AG04450 (cell line): ENCODE data around the gene GNAS-AS1. TPM values are rescaled to one million over a fixed set of nuclear protein-coding genes. Genes with fewer than 3 reads are reported as not detected.

Experiments
- CTCF ChIA-PET: fragments of 300-600, 350-600 bp; formaldehyde crosslinking; extraction: SDS; loops from one replicate; lab custom pipeline; 2022; ENCODE audit warnings: antibody characterized with exemption, inconsistent platforms; lab: Charles Lee
- POLR2A ChIA-PET: fragments of 350-600 bp; formaldehyde crosslinking; extraction: SDS; loops from one replicate; lab custom pipeline; 2021; ENCODE audit warnings: antibody characterized with exemption, inconsistent platforms; lab: Yijun Ruan, JAX
- DNase-seq: peaks from one replicate; pipeline ENCODE4 v3.0.0-alpha.2; 2011; ENCODE audit warnings: low read depth, low spot score
- H3K27ac ChIP-seq: one replicate; pipeline ENCODE4 v1.5.1; 2012; ENCODE audit warnings: low read depth, low read length, control low read depth
- H3K27me3 ChIP-seq: one replicate; pipeline ENCODE4 v1.6.0; 2012; ENCODE audit warnings: low read length; ENCODE audit not compliant: control insufficient read depth, insufficient read depth
- H3K4me3 ChIP-seq: 2 replicates; pipeline ENCODE4 v1.5.1; 2011; ENCODE audit warnings: mild to moderate bottlenecking, low read depth, low read length, control low read depth
- H3K9me3 ChIP-seq: 2 replicates; pipeline ENCODE4 v1.5.1; 2012; ENCODE audit warnings: low read length; ENCODE audit not compliant: control insufficient read depth, insufficient read depth
- CTCF ChIP-seq: IDR thresholded peaks from 2 replicates; pipeline ENCODE4 v1.5.1; 2011; ENCODE audit warnings: low read depth, low read length, control low read depth, inconsistent platforms
- polyA plus RNA-seq: library from polyadenylated mRNA; depleted of rRNA; stranded (reverse); fragments of >200 nt; gene quantifications from 2 replicates; pipeline ENCODE4 v1.2.3, GENCODE V29; 2011

Gene GNAS-AS1
- polyA plus RNA-seq, 1 experiment, result 0.52 TPM

- Histone ChIP-seq H3K4me3 (no peak overlapping the region), H3K27me3 (peaks cover 31% of the 10 kb centered on the region), H3K9me3 (no peaks in the 10 kb centered on the region), H3K27ac (no peak overlapping the region)
- POLR2A ChIA-PET, result no interaction called here
- CTCF ChIA-PET, result no interaction called here
- no peak for DNase-seq
- no peak for TF ChIP-seq CTCF
Measured at GRCh38 chr20:58793512-58794420, 56.9 kb downstream of the GNAS-AS1 start.

- DNase-seq, result no peak
- CTCF ChIA-PET, result no interaction called here
- Histone ChIP-seq H3K9me3 (no peaks in the 10 kb centered on the region), H3K4me3 (no peak overlapping the region), H3K27me3 (peaks cover 33% of the 10 kb centered on the region), H3K27ac (no peak overlapping the region)
- POLR2A ChIA-PET, result no interaction called here
- no peak for TF ChIP-seq CTCF
Measured at GRCh38 chr20:58792426-58792825, 58.3 kb downstream of the GNAS-AS1 start.

- DNase-seq, result no peak
- H3K4me3 ChIP-seq, result no peak overlapping the region
Measured at GRCh38 chr20:58791286-58791685, 59.4 kb downstream of the GNAS-AS1 start.

GRCh38 chr20:58790454-58790853 is 60.2 kb downstream of the GNAS-AS1 start:
- Histone ChIP-seq H3K9me3 (no peaks in the 10 kb centered on the region; the same call in 1 of the 2 replicates), H3K27me3 (peaks cover 36% of the 10 kb centered on the region), H3K27ac (no peak overlapping the region), H3K4me3 (no peak overlapping the region)
- CTCF ChIA-PET, result no interaction called here
- POLR2A ChIA-PET, result no interaction called here
- no peak for DNase-seq
- no peak for TF ChIP-seq CTCF

More at GRCh38 chr20:58791286-58791685, 59.4 kb downstream of the GNAS-AS1 start:
- Histone ChIP-seq H3K9me3 (no peaks in the 10 kb centered on the region; the same call in 1 of the 2 replicates), H3K27me3 (peaks cover 38% of the 10 kb centered on the region), H3K27ac (no peak overlapping the region)
- ChIA-PET CTCF (no interaction called here), POLR2A (no interaction called here)
- TF ChIP-seq CTCF, result no peak

- DNase-seq, result no peak
- peaks cover 40% of the 10 kb centered on the region for H3K27me3 ChIP-seq
- H3K27ac ChIP-seq, result no peak overlapping the region
- no peak for TF ChIP-seq CTCF
- H3K4me3 ChIP-seq, result no peak overlapping the region
- H3K9me3 ChIP-seq, result no peaks in the 10 kb centered on the region; the same call in 1 of the 2 replicates
- CTCF ChIA-PET, result no interaction called here
- POLR2A ChIA-PET, result no interaction called here
Measured at GRCh38 chr20:58788896-58789544, 61.7 kb downstream of the GNAS-AS1 start.
